Stimulated activated CD4-positive, alpha-beta T cell treated with anti-CD3 and anti-CD28 coated beads, Interleukin-2, amount 100 ng/mL, for 4 hours (primary cell): Measurements from ENCODE around the gene ARL4D.
"Not testable (repeated sequence)": the region's sequence is repeated elsewhere in the genome, so short reads cannot be mapped to it uniquely, and the experiment has no call there.

Experiments
- DNase-seq: peaks from one replicate; pipeline ENCODE4 v3.0.0-alpha.2; 2020; ENCODE audit warnings: low read depth

ARL4D gene

GRCh38 chr17:43398724-43399595, at the start of gene ARL4D:
Gene ARL4D, plus strand, starts transcription at chr17:43398993. Its CDS starts 740 bp downstream, at chr17:43399733.
- peak; percentile 73 for DNase-seq

- DNase-seq = no peak
These were observed 49.7 kb upstream of the ARL4D start for GRCh38 chr17:43349142-43349541.

- no peak for DNase-seq
These were observed 47.9 kb upstream of the ARL4D start for GRCh38 chr17:43350888-43351361.

- DNase-seq = no peak
These were observed 47.1 kb upstream of the ARL4D start for GRCh38 chr17:43351691-43352090.

- DNase-seq = no peak
These were observed 46.0 kb upstream of the ARL4D start for GRCh38 chr17:43352579-43353331.

- DNase-seq = no peak
These were observed 45.4 kb upstream of the ARL4D start for GRCh38 chr17:43353393-43353792.

- no peak for DNase-seq
These were observed 44.4 kb upstream of the ARL4D start for GRCh38 chr17:43354371-43354770.

- no peak for DNase-seq
These were observed 42.3 kb upstream of the ARL4D start for GRCh38 chr17:43356450-43356849.

- DNase-seq = no peak
These were observed 41.8 kb upstream of the ARL4D start for GRCh38 chr17:43356999-43357398.

GRCh38 chr17:43359469-43360110, 39.2 kb upstream of the ARL4D start:
- no peak for DNase-seq

- peak; percentile 77 for DNase-seq
These were observed 38.4 kb upstream of the ARL4D start for GRCh38 chr17:43360376-43360738.

GRCh38 chr17:43360739-43361505, 37.9 kb upstream of the ARL4D start:
- peak; percentile 77 for DNase-seq

- DNase-seq = no peak
These were observed 35.4 kb upstream of the ARL4D start for GRCh38 chr17:43363181-43363925.

- no peak for DNase-seq
These were observed 34.9 kb upstream of the ARL4D start for GRCh38 chr17:43363926-43364285.

- no peak for DNase-seq
These were observed 33.4 kb upstream of the ARL4D start for GRCh38 chr17:43365356-43365755.

- not testable (repeated sequence) for DNase-seq
These were observed 32.9 kb upstream of the ARL4D start for GRCh38 chr17:43365921-43366320.

GRCh38 chr17:43366891-43367736, 31.7 kb upstream of the ARL4D start:
- DNase-seq = no peak

- no peak for DNase-seq
These were observed 31.0 kb upstream of the ARL4D start for GRCh38 chr17:43367737-43368242.

- peak; percentile 38 for DNase-seq
These were observed 29.9 kb upstream of the ARL4D start for GRCh38 chr17:43368740-43369506.
